ENCODE results near the gene CYP26B1.

The CYP26B1 gene

DNA sequence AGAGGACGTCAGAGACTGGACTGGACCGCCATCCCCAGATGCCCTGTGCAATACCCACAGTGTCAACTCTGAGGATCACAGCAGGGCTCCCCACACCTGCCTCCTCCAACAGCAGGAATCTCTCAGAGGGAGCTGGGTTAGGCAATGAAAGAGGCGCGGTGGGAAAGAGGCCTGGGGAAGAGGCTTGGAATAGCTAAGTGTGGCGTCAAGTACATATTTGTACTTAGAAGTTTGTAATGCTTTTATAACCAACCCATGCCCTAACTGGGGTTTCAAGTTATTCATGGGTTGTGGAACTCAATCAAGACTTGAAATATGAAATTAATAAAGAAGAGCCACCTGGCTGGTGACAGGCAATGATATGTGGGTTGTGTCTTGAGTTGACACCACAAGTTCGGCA, 28.7 kb downstream of the CYP26B1 start:
- no peak for DNase-seq (ENCODE audit: extremely low read depth, low read depth)
- TF ChIP-seq, protein P1, sequence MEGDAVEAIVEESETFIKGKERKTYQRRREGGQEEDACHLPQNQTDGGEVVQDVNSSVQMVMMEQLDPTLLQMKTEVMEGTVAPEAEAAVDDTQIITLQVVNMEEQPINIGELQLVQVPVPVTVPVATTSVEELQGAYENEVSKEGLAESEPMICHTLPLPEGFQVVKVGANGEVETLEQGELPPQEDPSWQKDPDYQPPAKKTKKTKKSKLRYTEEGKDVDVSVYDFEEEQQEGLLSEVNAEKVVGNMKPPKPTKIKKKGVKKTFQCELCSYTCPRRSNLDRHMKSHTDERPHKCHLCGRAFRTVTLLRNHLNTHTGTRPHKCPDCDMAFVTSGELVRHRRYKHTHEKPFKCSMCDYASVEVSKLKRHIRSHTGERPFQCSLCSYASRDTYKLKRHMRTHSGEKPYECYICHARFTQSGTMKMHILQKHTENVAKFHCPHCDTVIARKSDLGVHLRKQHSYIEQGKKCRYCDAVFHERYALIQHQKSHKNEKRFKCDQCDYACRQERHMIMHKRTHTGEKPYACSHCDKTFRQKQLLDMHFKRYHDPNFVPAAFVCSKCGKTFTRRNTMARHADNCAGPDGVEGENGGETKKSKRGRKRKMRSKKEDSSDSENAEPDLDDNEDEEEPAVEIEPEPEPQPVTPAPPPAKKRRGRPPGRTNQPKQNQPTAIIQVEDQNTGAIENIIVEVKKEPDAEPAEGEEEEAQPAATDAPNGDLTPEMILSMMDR (IDR thresholded peaks at IDR 0.05; ENCODE audit: low read depth, low read length) = no peak

DNA sequence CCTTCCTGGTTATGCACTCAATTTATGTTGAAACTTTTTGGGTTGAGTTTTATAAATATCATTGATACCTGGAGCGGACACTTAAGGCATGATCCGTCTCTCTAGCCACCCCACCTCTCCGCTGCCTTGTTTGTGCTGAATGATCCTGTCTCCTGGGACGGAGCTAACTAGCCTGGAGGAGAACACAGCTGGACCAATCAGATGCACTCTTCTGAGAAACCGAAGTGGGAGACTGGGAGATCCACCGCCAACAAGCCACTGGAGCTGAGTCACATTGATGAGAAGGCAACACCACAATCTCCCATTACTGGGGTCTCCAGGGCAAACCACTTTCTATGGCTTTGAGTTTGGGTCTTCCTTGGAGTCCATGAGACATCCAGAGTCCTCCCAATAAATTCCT, 29.3 kb downstream of the CYP26B1 start:
- TF ChIP-seq, protein P1 (IDR thresholded peaks at IDR 0.05; ENCODE audit: low read depth, low read length) = no peak
- no peak for DNase-seq (ENCODE audit: extremely low read depth, low read depth)

DNA sequence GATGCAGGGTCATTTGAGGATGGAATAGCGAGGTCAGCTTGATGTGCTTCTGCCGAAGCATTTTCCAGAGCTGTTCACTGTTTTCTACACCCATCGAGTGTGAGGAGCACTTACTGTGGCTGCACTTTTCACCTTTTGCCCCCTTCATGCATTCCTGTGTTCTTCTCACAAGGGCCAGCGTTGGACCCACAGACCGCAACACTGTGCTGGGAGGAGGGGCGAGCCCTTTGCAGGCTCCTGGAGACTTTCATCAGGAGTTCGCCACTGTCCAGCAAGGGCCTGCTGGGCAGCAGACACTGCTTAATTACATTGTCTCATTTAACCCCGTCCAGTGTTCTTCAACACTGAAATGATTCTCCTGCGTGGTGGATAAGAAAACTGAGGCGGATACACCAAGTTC, 29.9 kb downstream of the CYP26B1 start:
- TF ChIP-seq, protein P1 (IDR thresholded peaks at IDR 0.05; ENCODE audit: low read depth, low read length) = no peak
- no peak for DNase-seq (ENCODE audit: extremely low read depth, low read depth)

DNA sequence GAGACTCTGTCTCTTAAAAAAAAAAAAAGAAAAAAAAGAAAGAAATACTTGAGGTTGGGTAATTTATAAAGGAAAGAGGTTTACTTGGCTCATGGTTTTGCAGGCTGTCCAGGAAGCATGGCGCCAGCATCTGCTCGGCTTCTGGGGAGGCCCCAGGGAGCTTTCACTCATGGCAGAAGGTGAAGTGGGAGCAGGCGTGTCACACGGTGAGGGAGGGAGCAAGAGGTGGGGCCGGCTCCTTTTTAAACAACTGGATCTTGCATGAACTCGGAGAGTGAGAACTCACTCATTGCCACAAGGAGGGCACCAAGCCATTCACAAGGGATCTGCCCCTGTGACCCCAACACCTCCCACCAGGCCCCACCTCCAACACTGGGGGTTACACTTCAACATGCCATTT, 30.6 kb downstream of the CYP26B1 start:
- no peak for DNase-seq (ENCODE audit: extremely low read depth, low read depth)

DNA sequence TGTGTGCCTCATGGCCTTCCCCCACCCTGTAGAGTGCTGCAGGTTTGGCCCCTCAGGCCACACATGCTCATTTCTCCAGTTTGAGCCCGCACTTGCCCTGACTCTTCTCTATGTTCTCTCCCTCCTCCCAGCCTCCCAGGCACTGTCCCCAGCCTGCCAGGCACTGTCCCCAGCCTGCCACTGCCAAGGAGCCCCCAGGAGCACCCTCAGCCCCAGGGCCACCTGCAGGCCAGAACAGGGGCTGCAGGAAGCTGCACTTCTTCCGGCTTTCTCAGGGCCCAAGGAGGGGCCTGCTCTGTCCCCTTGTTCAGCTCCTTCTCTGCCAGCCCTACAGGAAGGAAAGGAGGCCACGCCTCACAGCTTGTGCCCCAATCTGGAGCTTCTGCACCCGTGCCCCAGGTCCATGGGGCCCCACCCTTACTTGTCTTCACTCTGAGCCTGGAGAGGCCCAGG, 31.6 kb downstream of the CYP26B1 start:
- no peak for DNase-seq (ENCODE audit: extremely low read depth, low read depth)
- TF ChIP-seq, protein P1 (IDR thresholded peaks at IDR 0.05; ENCODE audit: low read depth, low read length) = peak; percentile 21

More for the DNA sequence above, 30.6 kb downstream of the CYP26B1 start:
- TF ChIP-seq, protein P1 (IDR thresholded peaks at IDR 0.05; ENCODE audit: low read depth, low read length) = no peak

DNA sequence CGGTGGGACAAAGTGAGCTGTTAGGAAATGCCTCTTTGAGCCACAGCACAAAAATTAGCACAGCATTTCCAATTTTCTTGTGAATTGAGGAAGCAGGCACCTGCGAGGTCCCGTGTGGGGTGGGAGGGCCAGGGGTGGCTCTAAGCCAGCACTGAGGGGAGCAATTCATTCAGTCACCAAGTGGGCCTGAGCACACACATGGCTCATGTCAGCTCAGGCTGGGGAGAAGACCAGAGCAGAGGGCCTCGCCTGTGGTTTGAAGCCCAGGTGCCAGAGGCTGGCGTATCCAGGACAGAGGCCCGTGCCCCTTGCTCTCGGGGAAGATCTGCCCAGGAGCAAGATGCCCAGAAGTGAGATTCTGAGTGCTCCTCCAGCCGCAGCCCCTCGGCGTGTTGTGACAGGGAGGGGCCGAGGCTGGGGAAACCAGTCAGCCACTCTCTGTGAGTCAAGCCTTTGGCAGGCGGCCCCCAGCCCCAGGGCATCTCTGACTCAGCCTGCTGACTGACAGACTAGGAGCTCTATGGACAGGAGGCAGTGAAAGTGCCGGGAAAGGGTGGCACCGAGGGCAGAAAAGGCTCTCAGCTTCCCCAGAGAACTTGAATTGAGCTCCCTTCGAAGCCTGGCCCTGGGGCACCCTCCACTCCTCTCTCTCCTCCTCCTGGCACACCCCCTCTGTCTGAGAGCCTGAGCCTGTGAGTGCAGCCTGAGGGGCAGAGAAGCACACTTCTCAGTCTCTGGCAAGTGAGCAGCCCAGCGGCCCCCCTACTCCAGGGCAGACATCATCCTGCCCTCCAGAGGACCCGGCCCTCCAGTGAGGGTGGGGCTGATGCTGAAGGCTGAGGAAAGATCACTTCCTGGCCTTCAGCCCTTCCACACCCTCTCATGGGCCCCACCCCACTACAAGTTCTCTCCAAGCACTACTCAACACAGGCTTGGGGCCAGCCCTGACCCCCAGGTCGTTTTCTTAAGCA, 32.3 kb downstream of the CYP26B1 start:
- TF ChIP-seq, protein P1 (IDR thresholded peaks at IDR 0.05; ENCODE audit: low read depth, low read length) = no peak
- peak; percentile 77 for DNase-seq (ENCODE audit: extremely low read depth, low read depth)

DNA sequence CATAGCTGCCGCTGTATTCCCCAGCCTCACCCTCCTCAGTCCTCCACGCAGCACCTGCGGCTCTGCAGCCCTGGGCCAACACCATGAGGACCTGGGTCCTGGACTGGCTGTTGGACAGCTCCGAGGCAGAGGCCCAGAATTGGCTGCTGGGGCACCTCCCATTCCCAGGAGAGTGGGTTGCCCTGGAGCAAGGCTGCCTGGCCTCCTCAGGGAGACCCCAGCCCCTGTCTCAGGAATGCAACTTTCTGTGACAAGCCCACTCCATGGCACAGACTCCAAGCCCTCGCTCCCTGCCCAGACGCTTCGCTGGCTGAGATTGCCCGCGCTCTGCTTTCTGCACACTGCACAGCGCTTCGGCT, 33.0 kb downstream of the CYP26B1 start:
- DNase-seq (ENCODE audit: extremely low read depth, low read depth) = no peak
- TF ChIP-seq, protein P1 (IDR thresholded peaks at IDR 0.05; ENCODE audit: low read depth, low read length) = no peak
